ENCODE measurements around the gene TIMM8B.
"Not testable (repeated sequence)": the region's sequence is repeated elsewhere in the genome, so short reads cannot be mapped to it uniquely, and the experiment has no call there.

Gene TIMM8B

GRCh38 chr11:112050721-112051120 lies 35.8 kb downstream of the TIMM8B start:
- DNase-seq (ENCODE audit: extremely low spot score) = no peak
- ChIA-PET POLR2A (no interaction called here), CTCF (no interaction called here)
- TF ChIP-seq FOXA1 (IDR thresholded peaks at IDR 0.05) (no peak), ELF4 (IDR thresholded peaks at IDR 0.05) (no peak), ARNT (IDR thresholded peaks at IDR 0.05) (no peak), ZNF384 (IDR thresholded peaks at IDR 0.05) (no peak), SUZ12 (IDR thresholded peaks at IDR 0.05) (no peak), SP1 (IDR thresholded peaks at IDR 0.05) (no peak), LEF1 (IDR thresholded peaks at IDR 0.05; ENCODE audit: borderline replicate concordance) (no peak), FOXK2 (IDR thresholded peaks at IDR 0.05) (no peak), NFRKB (IDR thresholded peaks at IDR 0.05) (no peak), TARDBP (IDR thresholded peaks at IDR 0.05) (no peak), PKNOX1 (IDR thresholded peaks at IDR 0.05) (no peak), FOXM1 (IDR thresholded peaks at IDR 0.05; ENCODE audit: borderline replicate concordance) (no peak)

GRCh38 chr11:112049777-112050176 lies 36.8 kb downstream of the TIMM8B start:
- POLR2A ChIA-PET = no interaction called here
- no peak for TF ChIP-seq SUZ12 (IDR thresholded peaks at IDR 0.05)
- no peak for TF ChIP-seq ELF4 (IDR thresholded peaks at IDR 0.05)
- TF ChIP-seq ARNT (IDR thresholded peaks at IDR 0.05) = no peak
- TF ChIP-seq TARDBP (IDR thresholded peaks at IDR 0.05) = no peak
- TF ChIP-seq CTBP1 (IDR thresholded peaks at IDR 0.05; ENCODE audit: borderline replicate concordance) = no peak
- no peak for TF ChIP-seq PKNOX1 (IDR thresholded peaks at IDR 0.05)
- TF ChIP-seq NFRKB (IDR thresholded peaks at IDR 0.05) = no peak
- TF ChIP-seq BHLHE40 (IDR thresholded peaks at IDR 0.05; ENCODE audit: borderline replicate concordance) = no peak
- CTCF ChIA-PET = no interaction called here
- no peak for DNase-seq (ENCODE audit: extremely low spot score)

- DNase-seq (ENCODE audit: extremely low spot score); CTCF ChIA-PET; POLR2A ChIA-PET: not testable (repeated sequence)
Observed at GRCh38 chr11:112048256-112048655, 38.3 kb downstream of the TIMM8B start.

GRCh38 chr11:112046647-112047046 lies 39.9 kb downstream of the TIMM8B start:
- DNase-seq (ENCODE audit: extremely low spot score); POLR2A ChIA-PET; CTCF ChIA-PET: not testable (repeated sequence)

- ChIA-PET POLR2A (no interaction called here), CTCF (no interaction called here)
- TF ChIP-seq LEF1 (IDR thresholded peaks at IDR 0.05; ENCODE audit: borderline replicate concordance) (no peak), FOXA1 (IDR thresholded peaks at IDR 0.05) (no peak), NFRKB (IDR thresholded peaks at IDR 0.05) (no peak), FOXM1 (IDR thresholded peaks at IDR 0.05; ENCODE audit: borderline replicate concordance) (no peak), FOXK2 (IDR thresholded peaks at IDR 0.05) (no peak), PKNOX1 (IDR thresholded peaks at IDR 0.05) (no peak), ARNT (IDR thresholded peaks at IDR 0.05) (no peak), ELF4 (IDR thresholded peaks at IDR 0.05) (no peak), TARDBP (IDR thresholded peaks at IDR 0.05) (no peak), SP1 (IDR thresholded peaks at IDR 0.05) (no peak), CTBP1 (IDR thresholded peaks at IDR 0.05; ENCODE audit: borderline replicate concordance) (no peak), ZNF384 (IDR thresholded peaks at IDR 0.05) (no peak), HDGF (IDR thresholded peaks at IDR 0.05; ENCODE audit: borderline replicate concordance) (no peak)
- DNase-seq (ENCODE audit: extremely low spot score) = no peak
Observed at GRCh38 chr11:112044961-112045360, 41.6 kb downstream of the TIMM8B start.

- TF ChIP-seq ZNF384 (IDR thresholded peaks at IDR 0.05) (no peak), SUZ12 (IDR thresholded peaks at IDR 0.05) (no peak), CTBP1 (IDR thresholded peaks at IDR 0.05; ENCODE audit: borderline replicate concordance) (no peak), ARNT (IDR thresholded peaks at IDR 0.05) (no peak), NFRKB (IDR thresholded peaks at IDR 0.05) (no peak), HDGF (IDR thresholded peaks at IDR 0.05; ENCODE audit: borderline replicate concordance) (no peak), TARDBP (IDR thresholded peaks at IDR 0.05) (no peak), BHLHE40 (IDR thresholded peaks at IDR 0.05; ENCODE audit: borderline replicate concordance) (no peak), FOXM1 (IDR thresholded peaks at IDR 0.05; ENCODE audit: borderline replicate concordance) (no peak), FOXK2 (IDR thresholded peaks at IDR 0.05) (no peak), PKNOX1 (IDR thresholded peaks at IDR 0.05) (no peak), FOXA1 (IDR thresholded peaks at IDR 0.05) (no peak), SP1 (IDR thresholded peaks at IDR 0.05) (no peak)
- ChIA-PET POLR2A (no interaction called here), CTCF (no interaction called here)
- no peak for DNase-seq (ENCODE audit: extremely low spot score)
Observed at GRCh38 chr11:112042961-112043304, 43.6 kb downstream of the TIMM8B start.
